Stimulated activated CD4-positive, alpha-beta T cell treated with anti-CD3 and anti-CD28 coated beads, TNF-alpha, amount 100 ng/mL, for 1 hour (primary cell): ENCODE results near the gene RAX.

Experiments
- DNase-seq, 3 donors: peaks; one replicate each; pipeline ENCODE4 v3.0.0-alpha.2; 2020; ENCODE audit warnings: low read depth in 3 of 3, low spot score in 1 of 3

The RAX gene

DNA sequence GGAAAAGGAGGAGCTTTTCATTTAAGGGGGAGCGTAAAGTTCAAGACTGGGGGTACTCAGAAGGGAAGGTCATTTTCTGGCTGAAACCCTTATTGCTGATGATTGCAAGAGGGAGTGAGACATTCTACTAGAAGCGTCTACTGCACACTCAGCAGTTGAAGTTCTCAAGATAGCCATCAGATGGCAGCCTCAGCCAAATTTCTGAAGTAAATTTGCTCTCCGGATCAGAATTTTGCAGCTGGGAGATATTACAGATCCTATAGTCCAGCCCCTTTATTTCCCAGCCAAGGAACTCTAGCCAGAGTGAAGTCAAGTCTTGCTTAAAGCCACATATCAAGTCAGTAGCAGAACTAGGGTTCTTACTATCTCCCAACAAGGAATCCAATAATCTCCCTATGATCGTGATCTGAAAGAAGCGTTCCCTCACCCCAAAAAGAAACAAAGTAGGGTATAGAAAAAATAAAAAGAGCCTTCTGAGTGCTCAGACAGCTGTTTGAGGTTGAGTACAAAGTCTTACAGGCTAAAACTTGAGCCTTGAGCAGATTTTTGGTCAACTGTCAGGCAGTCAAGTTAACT, 24.0 kb downstream of the RAX start:
- no peak for DNase-seq

DNA sequence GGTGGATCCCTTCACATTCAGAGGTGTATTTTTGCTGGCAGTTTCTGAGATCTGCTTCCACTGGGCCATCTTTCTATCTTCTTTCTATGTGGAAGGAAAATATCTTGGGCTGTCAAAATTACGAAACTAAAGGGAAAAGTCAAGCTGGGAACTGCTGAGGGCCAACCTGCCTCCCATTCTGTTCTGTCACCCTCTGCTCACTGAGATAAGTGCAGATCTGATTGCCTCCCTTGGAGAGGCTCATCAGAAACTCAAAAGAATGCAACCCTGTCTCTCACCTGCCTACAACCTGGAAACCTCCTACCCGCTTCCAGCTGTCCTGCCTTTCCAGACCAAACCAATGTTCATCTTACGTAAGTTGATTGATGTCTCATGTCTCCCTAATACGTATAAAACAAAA, 26.5 kb downstream of the RAX start:
- no peak for DNase-seq

DNA sequence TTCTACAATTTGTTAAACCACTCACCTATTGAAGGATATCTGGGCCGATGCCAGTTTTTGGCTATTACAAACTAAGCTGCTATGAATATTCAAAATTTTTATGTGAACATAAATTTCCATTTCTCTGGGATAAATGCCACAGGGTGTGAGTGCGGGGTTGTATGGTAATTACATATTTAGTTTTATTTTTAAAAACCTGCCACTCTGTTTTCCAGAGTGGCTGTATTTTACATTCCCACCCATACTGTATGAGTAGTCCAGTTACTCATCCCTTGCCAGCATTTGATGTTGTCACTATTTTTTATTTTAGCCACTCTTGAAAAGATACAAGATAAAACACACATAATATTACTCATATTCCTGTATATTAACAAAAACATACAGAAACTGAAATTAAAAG, 30.3 kb downstream of the RAX start:
- no peak for DNase-seq

DNA sequence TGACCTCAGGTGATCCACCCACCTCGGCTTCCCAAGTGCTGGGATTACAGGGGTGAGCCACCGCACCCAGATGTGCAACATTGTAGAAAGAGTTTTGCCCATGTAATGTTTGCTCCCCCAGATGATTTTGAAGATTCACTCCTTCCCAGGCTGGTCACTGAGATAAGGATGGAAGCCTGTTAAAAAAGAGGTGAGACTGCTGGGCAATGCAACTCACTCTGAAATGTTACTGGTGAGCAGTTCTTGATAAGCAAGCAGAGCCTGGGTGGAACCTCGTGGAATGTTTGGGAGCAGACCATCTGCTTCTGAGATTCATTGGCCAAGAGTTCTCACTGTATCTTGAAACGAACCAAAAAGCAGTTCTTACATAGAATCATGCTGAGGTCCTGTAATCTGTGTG, 33.6 kb downstream of the RAX start:
- DNase-seq, result no peak

DNA sequence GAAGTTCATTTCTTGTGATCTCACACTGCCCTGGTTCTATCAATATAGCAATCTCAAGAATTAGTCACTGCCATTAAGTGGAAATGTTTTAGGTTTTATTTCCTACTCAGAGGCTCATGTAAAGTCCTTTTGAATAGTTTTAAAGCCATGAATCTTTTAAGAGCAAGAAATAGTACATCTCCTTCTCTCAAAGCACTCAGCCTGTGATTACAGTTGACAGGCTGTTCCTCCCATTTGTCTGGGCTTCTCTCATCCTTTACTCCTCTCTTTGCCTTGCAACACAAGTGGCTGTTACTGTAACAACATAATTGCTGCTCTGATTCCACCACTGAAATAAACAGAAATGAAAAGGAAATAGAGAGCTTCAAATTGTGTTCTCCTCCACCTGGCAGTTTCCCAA, 34.9 kb downstream of the RAX start:
- DNase-seq, result no peak

DNA sequence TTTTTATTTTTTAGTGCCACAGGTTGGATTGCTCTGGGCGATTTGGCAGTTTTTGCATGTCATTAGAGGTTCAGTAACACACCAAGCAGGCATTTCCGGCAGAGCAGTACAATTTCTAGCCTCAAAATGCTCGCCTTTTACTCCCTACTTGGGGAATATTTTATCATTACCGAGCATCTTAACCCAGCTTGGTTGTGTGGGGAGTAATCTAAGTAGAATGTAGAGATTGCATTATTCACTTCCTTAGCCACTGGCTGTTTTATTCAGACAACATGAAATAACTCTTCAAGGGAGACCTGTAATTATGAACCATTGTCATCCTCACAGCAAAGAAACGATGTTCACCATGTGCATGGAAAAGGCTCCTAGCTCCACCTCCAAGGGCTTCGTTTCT, 40.2 kb downstream of the RAX start:
- no peak for DNase-seq

DNA sequence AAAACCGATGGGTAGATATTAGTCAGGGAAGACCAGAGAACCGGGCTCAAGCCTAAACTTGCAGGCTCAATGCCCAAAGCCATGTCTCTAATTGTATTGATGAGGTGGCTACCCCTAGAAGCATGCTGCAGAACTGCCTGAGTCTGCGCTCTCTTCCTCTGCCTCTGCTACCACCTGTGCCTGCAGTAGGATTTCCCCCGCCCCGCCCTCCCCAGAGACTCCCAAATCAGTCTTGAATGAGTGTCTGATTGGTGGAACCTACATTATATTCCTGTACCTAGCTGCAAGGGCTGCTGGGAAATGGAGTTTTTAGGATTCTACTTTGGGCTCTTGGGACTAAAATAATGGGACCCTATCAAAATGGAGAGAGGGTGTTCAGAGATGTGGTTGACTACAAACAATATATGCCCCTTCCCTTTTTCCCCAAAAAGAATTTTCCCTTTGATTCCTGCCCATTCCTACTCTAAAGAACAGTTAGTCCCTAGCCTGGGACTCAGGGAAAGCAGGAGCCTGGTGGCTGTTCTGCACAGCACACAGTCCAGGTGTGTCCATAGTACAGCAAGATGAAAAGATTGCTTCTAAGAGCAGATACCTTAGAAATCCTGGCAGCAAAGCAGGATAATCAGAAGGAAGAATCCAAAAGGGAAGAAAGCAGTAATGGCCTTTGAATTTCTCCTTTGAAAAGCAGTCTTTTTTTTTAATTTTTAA, 40.8 kb downstream of the RAX start:
- no peak for DNase-seq

DNA sequence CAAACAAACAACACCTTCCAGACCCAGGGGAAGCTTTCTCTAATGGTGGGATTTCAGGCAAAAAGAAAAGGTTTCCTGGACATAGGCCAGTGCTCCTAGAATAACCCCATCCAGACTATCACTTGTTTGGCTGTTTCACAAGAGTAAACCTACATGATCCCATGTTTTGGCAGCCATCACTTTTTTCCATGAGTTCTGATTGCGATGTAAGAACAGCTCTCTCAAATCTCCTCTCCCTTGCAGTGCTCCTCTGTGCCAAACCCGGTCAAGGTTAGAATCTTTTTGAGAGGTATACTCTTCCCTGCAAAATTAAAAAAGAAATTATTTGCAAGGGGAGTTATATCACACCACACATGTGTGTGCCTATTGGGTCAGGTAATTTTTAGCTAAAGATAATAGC, 41.4 kb downstream of the RAX start:
- no peak for DNase-seq

DNA sequence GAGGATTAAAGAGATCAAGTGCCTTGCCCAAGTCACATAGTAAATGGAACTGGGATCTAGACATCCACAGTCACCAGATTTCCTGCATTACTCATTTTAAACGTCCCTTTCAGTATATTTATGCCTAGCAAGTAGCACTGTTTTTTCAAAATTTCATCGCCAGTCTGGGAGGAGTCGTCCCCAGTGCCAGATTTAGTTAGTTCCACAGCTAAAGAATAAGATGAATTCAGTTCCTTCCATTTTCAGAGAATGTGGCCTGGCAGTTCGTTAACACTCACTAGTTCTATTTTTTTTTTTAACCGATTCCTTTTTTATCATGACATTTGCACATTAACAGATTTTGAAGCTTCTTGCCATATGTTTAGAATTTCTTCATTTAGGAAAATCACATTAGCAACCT, 42.1 kb downstream of the RAX start:
- no peak for DNase-seq

DNA sequence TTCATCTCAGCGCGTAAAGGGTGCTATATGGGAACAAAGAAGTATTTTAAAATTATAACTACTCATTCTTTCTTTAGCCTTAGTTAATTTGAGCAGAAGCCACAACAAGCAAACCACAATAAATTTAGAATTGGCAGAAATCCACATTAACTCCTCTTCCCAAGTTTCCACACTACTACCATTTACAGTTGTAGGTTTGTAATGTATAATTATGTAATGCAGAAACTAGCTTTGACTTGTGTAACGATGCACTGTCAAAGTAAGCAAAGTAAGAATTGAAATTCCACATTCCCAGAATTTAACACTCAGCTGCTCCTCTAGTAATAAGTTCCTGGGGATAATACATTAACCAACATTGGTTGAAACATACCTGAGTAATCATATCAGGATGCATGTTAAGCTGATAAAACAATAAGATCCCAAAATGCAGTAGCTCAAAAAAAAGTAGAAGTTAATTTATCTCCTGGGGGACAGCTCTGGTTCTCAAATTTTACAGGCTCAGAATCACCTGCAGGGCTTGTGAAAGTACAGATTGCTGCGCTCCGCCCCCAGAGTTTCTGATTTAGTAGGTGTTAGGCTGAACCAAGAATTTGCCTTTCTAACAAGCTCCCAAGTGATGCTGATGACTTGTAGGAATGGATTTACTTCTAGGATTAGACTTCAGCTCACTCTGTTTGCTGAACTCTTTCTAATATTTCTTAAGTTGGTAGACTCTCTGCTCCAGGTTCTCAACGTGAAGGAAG, 43.4 kb downstream of the RAX start:
- DNase-seq, result no peak

DNA sequence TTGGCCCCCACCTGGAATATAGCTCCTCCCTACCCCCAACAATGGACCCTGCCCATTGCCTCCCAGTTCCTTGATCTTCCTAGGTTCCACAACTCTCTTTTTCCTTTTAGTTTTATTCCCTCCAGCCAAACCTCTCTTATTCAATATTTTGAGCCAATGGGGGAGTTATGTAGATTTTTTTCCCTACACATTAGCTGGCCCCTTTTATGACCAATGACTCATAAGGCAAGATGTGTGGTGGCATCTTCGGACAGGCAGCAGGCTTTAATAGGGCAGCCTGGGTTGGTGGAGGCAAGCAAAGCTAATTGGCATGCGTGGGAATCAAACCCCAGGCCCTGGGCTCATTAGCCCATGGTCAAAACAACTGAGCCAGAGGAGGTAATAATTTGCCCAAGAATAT, 44.1 kb downstream of the RAX start:
- DNase-seq, result no peak

DNA sequence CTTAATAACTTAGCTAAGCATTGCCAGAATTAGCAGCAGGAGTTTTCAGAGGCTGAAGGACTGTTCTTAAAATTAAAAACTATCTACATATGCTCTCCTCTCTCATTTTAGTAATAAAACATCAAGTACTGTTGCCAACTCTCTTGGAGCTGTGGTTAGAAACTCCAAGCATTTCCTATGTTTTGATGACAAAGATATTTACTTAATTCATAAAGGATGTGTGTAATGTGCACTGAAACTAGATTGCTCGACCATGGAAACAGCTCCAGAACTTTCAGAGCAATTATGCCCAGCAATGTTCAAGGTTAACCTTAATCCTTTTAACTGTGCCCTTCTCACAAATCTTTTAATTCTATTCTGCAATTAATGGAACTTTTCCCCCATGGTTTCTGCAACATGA, 44.9 kb downstream of the RAX start:
- DNase-seq, result no peak

DNA sequence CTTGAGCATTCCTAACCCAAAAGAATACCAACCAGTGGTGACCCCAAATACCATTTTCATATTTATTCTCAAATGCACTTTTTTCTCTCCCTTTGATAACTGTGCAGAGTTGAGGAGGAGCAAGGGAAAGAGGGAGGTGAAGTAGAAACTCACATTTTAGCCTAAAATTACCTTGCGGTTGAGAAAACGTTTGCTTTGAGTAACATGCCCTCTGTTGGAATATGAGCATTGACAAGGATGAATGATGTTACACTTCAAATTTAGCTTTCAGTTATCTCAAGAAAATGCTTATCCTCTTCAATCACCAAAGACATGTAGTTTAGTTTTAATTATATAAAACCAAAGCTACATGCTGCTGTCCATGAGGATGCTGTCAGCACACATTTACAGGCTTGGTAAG, 50.9 kb downstream of the RAX start:
- DNase-seq, result no peak

DNA sequence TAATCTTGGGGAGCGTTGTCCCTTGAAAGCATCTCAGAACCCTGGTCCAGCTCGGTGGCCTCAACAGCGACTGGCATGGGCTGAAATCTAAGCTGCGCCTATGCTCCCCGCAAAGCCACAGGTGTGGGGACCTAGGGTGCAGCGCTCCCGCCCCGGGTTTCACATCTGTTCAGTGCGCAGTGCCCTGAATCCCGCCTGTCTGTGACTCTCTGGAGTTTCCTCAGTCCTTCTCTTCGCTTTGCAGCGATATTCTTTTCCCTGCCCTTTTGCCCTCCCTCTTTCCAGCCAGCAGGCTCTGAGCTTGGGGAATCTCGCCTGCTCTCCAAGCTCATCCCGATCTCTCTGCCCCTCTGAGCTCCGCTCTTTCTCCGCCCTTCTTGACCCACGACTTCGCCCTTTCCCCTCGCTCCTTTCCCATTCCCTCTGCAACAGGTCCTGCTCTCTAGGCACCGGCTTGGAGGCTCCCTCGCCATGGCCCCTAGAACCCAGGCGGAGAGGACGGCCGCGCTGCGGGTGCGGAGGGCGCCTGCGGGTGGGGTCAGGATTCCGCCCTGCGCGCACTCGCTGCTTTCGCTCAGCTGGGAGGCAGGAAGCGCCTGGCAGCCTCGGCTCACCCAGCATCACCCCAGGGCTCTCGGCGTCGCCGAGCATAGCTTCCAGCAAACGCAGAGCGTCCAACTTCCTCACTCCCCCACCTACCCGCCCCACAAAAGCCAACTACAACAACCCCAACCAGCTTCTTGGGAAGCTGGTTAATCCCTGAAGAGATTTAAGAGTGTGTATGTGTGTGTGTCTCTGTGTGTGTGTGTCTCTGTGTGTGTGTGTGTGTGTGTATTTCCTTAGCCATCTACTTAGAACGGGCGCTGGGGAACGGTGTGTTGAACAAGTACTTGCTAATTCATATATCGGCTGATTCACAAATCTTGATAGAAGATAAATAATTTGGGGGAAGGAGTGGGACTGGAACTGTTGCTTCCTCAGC, 52.2 kb downstream of the RAX start:
- no peak for DNase-seq

DNA sequence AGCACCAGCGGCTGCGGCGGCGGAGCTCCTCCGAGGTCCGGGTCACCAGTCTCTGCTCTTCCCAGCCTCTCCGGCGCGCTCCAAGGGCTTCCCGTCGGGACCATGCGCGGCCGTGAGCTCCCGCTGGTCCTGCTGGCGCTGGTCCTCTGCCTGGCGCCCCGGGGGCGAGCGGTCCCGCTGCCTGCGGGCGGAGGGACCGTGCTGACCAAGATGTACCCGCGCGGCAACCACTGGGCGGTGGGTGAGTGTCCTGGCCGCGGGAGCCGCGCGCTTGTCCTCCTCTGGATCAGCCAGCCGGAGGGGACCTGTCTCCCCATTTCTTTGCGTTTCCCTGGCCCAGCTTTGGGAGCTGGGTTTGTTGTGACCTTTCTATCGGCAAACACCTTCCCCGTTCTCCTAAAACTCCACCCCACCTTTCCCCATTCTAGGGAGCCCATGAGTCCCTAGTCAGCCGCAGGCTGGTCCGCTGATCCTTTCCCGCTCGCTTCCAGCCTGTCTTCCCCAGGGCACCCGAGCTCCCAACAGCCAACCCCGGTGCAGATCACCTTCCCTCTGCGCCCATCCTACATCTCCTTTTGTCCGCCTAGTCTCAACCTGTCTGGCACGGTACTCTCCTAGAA, 53.0 kb downstream of the RAX start:
- no peak for DNase-seq

DNA sequence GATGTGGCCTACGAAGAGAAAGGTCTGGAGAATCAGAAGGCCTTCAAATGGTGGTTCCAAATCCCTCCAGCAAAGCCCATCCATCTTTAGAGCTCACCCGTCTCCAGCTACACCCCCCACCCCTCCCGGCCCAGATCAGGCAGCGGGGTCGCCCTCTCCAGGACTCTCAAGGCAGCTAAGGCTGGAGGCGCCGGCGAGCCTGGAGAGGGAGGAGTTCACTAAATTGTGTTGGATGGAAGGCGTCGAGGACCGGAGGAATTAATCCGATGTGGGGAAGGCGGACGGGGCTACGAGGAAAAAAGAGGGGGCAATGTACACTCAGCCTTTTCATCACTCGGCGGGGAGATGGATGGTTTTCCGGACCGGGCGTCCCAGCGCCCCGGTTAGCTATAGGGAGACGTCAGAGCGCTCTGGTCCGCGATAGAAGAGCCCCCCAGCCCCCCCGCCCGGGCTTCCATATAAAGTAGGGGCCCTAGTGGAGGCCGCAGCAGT, 53.5 kb downstream of the RAX start, which contains the start of gene GRP:
Gene GRP, plus strand, starts transcription at position 487 of the 492 bp plus-strand sequence. CDS start 108 bp downstream, outside the sequence.
- DNase-seq, result no peak

DNA sequence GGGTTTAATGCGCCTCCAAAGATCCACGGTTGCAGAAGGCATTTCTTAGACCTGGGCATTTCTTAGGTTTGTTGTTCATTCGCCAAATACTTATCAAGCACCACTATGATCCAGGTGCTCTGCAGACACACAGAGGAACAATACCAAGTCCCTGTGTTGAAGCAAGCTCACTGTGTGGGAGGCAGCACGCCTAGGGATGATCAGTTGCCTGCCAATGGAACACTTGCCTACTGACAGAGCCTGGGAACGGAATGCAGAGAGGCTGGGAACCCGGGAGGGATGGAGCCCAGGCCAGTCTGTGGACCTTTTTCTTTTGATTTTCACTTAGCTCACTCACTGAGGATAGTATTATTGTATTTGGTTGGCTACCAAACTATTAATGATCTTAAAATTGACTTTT, 55.2 kb downstream of the RAX start:
- DNase-seq, result no peak
